SK-N-DZ (cell line): Measurements from ENCODE around the gene INMT.

ENCODE experiments used
- DNase-seq: peaks from one replicate; pipeline ENCODE4 v3.0.0-alpha.2; 2015; ENCODE audit warnings: low spot score

Gene INMT

GRCh38 chr7:30780941-30781340, 29.0 kb downstream of the INMT start:
- DNase-seq = no peak

- DNase-seq = no peak
Observed at GRCh38 chr7:30782690-30783089, 30.8 kb downstream of the INMT start.

DNA sequence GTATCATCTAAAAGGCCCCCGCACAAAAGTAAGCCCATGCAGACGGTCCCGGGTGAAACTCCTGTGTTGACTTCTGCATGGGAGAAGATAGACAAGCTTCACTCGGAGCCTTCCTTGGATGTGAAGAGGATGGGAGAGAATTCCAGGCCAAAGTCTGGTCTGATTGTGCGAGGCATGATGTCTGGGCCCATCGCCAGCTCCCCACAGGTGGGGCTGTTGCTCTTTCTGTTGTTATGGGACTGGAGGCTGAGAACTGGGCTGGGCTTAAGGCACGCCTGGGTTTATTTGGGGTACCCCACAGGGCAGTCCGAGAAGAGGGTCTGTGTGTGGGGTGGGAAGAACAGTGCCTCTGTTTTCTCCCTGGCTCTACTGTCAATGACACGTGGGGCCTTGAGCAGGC, 33.9 kb downstream of the INMT start:
- DNase-seq = no peak

GRCh38 chr7:30787486-30787885, 35.6 kb downstream of the INMT start:
- DNase-seq = no peak

GRCh38 chr7:30788640-30789333, 36.9 kb downstream of the INMT start:
- no peak for DNase-seq

- DNase-seq = no peak
Observed at GRCh38 chr7:30789334-30789711, 37.4 kb downstream of the INMT start.

GRCh38 chr7:30790356-30790755, 38.4 kb downstream of the INMT start:
- DNase-seq = no peak

GRCh38 chr7:30791114-30791513, 39.2 kb downstream of the INMT start:
- no peak for DNase-seq

- no peak for DNase-seq
Observed at GRCh38 chr7:30795161-30795948, 43.4 kb downstream of the INMT start.

GRCh38 chr7:30796105-30796869, 44.4 kb downstream of the INMT start:
- DNase-seq = no peak

GRCh38 chr7:30797176-30798040, 45.5 kb downstream of the INMT start:
- no peak for DNase-seq

DNA sequence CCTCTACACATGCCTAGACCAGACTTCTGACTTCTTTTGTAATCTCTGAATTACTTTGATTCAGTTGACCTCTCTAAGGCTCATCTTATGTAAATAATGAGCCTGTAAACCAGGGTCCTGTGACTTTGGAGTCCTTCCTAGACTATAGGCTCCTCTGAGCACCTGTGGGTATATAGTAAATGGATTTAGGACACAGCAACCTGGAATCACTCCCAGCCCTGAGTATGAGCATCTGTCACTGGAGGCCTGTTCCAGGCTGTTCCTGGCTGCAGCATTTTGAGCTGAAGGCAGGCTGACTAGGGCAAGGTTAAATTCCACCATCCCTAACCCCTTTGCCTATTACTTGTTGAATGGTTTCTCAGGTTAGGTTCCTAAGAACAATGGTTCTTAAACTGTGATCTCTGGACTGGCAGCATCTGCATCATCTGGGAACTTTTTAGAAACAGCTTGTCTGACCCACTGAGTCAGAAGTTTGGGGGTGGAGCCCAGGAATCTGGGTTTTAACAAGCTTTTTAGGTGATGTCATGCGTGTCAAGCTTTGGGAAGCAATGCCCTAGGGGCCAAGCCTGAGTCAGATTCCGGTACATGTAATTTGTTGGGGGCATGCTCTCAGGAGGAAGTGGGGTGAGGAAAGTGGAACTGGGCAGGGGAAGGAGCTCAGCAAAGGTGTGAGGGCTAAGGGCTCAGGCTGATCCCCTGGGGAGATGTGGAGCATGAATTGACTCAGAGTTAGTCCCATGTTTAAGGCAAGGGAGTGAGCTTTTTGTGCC, 47.5 kb downstream of the INMT start:
- DNase-seq = no peak

DNA sequence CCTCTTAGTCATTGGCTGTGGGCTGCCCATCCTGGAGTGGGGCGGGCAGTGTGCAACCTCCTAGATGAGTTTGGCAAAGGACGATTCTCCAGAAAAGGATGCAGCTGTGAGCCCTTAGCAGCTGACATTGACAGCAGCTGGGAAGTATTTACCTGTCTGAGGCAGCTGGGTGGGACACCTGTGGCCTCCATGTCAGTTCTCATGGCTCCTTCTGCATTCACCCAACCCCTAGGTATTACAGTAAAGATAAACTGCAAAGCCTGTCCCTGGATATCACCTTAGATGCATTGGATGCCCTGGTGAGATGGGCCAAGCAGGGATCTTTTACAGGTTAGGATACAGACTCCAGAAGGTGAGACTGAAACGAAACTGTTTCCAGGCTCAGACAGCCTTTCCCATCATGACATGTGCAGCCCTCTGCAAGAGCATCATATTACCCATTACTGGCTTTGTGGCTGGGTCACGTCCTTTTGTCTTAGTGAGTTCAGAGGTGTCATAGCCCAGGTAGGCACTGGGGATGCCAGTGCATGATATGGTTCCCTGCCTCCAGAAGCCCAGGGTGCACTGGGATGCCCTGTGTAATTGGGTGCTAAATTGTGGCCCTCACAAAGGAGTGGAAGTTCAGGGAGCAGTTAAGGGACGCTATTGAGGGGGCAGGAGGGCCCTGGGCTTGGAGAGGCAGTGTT, 48.2 kb downstream of the INMT start:
- no peak for DNase-seq

GRCh38 chr7:30800785-30801252, 48.9 kb downstream of the INMT start:
- DNase-seq = peak; percentile 89

DNA sequence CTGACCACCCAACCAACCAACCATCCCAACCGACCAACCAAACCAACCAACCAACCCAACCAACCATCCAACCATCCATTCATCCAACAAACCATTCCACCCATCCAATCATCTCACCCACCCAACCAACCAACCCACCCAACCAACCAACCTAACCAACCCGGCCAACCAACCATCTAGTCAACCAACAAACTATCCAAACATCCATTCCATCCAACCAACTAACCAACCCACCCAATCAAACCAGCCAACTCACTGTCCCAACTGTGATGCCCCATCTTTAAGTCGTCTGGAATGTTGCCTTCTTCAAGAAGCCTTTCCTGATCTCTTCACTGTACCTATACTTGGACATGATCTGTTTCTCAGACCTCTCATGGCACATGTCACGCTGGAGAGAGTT, 50.9 kb downstream of the INMT start:
- no peak for DNase-seq

- peak; percentile 82 for DNase-seq
Observed at GRCh38 chr7:30804078-30804661, 52.2 kb downstream of the INMT start.

GRCh38 chr7:30805081-30805691, 53.3 kb downstream of the INMT start:
- no peak for DNase-seq

DNA sequence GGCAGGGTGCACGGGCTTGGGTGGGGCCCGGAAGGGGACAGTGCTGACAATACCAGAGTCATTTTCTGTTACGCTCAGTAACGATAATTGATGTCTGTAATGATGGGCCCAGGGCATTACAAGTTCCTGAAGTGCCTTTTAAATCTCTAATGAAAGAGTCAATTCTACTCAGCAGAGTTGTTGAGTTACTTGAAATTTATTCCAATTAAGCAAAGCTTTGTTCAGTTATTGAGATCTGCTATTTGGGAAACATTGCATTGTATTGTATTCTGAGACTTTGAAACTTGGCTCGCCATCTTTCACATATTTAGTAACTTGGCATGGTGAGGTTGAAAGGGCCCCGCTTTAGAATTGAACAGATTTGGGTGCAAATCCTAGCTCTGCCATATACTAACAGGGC, 54.0 kb downstream of the INMT start:
- no peak for DNase-seq
